ENCODE measurements around the gene TMEM212.
"Not testable (repeated sequence)": the region's sequence is repeated elsewhere in the genome, so short reads cannot be mapped to it uniquely, and the experiment has no call there.

TMEM212 gene

DNA sequence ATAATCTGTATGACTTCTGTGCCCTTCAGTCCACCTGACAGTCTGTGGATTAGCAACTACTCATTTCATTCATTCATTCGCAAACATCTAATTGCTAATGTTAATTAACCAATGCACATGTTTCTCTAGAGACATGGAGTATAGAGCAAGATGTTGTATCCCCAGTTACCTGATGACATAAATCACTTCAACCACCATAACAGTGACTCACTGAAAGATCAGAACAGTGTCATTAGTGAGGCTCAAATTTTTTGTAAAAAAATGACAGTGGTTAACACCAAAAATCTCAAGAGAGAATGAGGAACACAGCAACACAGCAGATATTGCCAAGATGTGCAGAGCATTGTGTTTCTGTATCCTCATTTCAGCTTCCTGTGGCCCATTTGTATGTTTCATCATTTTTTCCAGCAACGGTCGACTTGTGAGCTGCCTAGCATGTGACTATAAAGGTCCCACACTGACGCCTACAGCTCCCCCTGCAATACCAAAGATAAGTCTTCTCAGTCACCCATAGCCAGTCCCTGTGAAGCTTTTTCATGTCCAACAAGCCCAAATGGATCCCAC, 29.2 kb upstream of the TMEM212 start:
- H3K9me3 ChIP-seq: no peaks in the 10 kb centered on the region
- no peak overlapping the region for H3K27ac ChIP-seq
- peak in 1 of 2 donors; percentile 68 for DNase-seq
- peaks cover 0 to 25% (median 14%) of the 10 kb centered on the region in 4 donors for H3K4me1 ChIP-seq
- TF ChIP-seq, protein P1, sequence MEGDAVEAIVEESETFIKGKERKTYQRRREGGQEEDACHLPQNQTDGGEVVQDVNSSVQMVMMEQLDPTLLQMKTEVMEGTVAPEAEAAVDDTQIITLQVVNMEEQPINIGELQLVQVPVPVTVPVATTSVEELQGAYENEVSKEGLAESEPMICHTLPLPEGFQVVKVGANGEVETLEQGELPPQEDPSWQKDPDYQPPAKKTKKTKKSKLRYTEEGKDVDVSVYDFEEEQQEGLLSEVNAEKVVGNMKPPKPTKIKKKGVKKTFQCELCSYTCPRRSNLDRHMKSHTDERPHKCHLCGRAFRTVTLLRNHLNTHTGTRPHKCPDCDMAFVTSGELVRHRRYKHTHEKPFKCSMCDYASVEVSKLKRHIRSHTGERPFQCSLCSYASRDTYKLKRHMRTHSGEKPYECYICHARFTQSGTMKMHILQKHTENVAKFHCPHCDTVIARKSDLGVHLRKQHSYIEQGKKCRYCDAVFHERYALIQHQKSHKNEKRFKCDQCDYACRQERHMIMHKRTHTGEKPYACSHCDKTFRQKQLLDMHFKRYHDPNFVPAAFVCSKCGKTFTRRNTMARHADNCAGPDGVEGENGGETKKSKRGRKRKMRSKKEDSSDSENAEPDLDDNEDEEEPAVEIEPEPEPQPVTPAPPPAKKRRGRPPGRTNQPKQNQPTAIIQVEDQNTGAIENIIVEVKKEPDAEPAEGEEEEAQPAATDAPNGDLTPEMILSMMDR (IDR thresholded peaks at IDR 0.05): no peak
- H3K27me3 ChIP-seq: no peaks in the 10 kb centered on the region
- intact Hi-C loops (cut with DNase I; ENCODE audit: low total_unique reads): no loop called here
- H3K4me3 ChIP-seq: no peak overlapping the region
- H3K36me3 ChIP-seq: no peaks in the 10 kb centered on the region

DNA sequence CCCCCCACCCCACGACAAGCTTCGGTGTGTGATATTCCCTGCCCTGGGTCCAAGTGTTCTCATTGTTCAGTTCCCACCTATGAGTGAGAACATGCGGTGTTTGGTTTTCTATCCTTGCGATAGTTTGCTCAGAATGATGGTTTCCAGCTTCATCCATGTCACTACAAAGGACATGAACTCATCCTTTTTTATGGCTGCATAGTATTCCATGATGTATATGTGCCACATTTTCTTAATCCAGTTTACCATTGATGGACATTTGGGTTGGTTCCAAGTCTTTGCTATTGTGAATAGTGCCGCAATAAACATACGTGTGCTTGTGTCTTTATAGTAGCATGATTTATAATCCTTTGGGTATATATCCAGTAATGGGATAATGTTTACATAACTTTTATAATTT, 28.5 kb upstream of the TMEM212 start:
- H3K4me3 ChIP-seq; H3K27ac ChIP-seq; H3K9me3 ChIP-seq; DNase-seq; H3K36me3 ChIP-seq; intact Hi-C loops (cut with DNase I; ENCODE audit: low total_unique reads); H3K27me3 ChIP-seq: not testable (repeated sequence)
- peaks cover 0 to 18% (median 9%) of the 10 kb centered on the region in 4 donors for H3K4me1 ChIP-seq

DNA sequence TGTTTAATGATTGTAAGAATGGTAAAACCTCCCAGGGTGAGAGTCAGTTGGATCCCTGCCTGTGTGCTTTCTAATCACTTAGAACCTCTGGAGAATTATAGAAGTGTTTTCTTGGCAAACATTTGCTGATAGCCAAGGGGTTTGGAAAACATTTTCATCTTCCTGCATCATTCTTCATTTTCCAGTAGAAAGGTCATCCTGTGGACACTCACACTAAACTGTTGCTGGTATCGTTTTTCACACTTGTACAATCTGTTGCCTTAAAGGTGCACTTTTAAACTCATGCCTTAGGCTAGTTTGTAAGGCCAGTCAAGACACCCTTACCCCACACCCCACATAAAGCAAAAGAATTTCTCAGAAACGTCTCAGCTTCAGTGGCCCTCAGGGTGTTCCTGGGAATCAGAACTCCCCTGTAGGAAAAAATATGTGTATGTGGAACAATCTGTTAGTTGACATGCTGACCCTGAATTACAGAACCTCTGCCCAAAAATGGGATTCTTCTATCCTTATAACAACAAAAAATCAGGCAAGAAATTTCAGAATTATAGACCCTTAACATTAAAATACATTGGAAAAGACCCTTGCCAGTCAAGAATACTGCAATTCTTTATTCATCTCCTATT, 27.1 kb upstream of the TMEM212 start:
- intact Hi-C loops (cut with DNase I; ENCODE audit: low total_unique reads): no loop called here
- no peak overlapping the region for H3K27ac ChIP-seq
- H3K36me3 ChIP-seq: no peaks in the 10 kb centered on the region
- peaks cover 0 to 12% (median 5%) of the 10 kb centered on the region in 4 donors for H3K4me1 ChIP-seq
- TF ChIP-seq, protein P1 (IDR thresholded peaks at IDR 0.05): no peak
- H3K4me3 ChIP-seq: no peak overlapping the region
- H3K27me3 ChIP-seq: no peaks in the 10 kb centered on the region
- no peaks in the 10 kb centered on the region for H3K9me3 ChIP-seq
- DNase-seq: no peak

DNA sequence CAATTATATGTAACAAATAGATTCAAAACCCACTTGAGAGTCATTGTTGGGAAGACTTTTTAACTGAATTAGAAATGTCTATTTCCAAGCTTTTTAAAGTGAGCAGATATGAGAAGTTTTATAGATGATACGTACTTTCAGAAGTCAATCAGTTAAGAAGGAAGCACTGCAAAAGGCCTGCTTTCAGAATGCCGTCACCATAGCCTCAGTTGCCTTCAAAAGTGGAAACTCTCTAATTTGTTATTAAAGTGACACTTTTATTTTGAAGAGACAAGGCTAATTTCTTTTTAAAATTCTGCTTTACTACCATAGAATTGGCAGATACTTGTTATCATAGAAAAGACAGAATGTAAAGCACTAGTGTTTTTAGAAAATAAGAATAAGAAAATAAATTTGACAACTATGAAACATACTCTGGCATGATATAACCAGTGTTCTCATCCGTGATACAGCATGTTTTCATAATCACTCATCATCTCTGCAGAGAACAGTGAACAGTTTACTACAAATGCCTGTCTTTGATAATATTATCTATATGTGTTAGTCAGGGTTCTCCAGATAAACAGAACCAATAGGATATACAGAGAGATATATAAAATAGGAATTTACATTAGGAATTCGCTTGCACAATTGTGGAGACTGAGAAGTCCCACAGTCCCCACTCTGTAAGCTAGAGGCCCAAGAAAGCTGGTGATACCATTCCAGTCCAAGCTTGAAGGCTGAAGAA, 25.9 kb upstream of the TMEM212 start:
- Histone ChIP-seq H3K4me3 (no peak overlapping the region), H3K36me3 (no peaks in the 10 kb centered on the region), H3K9me3 (no peaks in the 10 kb centered on the region), H3K4me1 (no peaks in the 10 kb centered on the region), H3K27ac (no peak overlapping the region), H3K27me3 (no peaks in the 10 kb centered on the region)
- intact Hi-C loops (cut with DNase I; ENCODE audit: low total_unique reads): no loop called here
- TF ChIP-seq, protein P1 (IDR thresholded peaks at IDR 0.05): no peak
- DNase-seq: no peak

GRCh38 chr3:171821044-171821443, 22.1 kb upstream of the TMEM212 start:
- intact Hi-C loops (cut with DNase I; ENCODE audit: low total_unique reads): no loop called here
- H3K27ac ChIP-seq: no peak overlapping the region
- DNase-seq: no peak
- no peaks in the 10 kb centered on the region for H3K4me1 ChIP-seq
- TF ChIP-seq, protein P1 (IDR thresholded peaks at IDR 0.05): no peak
- H3K36me3 ChIP-seq: no peaks in the 10 kb centered on the region
- no peaks in the 10 kb centered on the region for H3K27me3 ChIP-seq
- H3K4me3 ChIP-seq: no peak overlapping the region
- H3K9me3 ChIP-seq: no peaks in the 10 kb centered on the region

- H3K27me3 ChIP-seq: no peaks in the 10 kb centered on the region
- H3K36me3 ChIP-seq: no peaks in the 10 kb centered on the region
- intact Hi-C loops (cut with DNase I; ENCODE audit: low total_unique reads): no loop called here
- no peaks in the 10 kb centered on the region for H3K4me1 ChIP-seq
- no peak overlapping the region for H3K4me3 ChIP-seq
- H3K9me3 ChIP-seq: no peaks in the 10 kb centered on the region
- TF ChIP-seq, protein P1 (IDR thresholded peaks at IDR 0.05): no peak
- no peak for DNase-seq
- H3K27ac ChIP-seq: no peak overlapping the region
Measured at GRCh38 chr3:171821778-171822358, 21.3 kb upstream of the TMEM212 start.

Data from tibial artery (tissue), 4 donors.